Stimulated activated CD4-positive, alpha-beta T cell treated with anti-CD3 and anti-CD28 coated beads, Interleukin-2, amount 100 ng/mL, for 4 hours (primary cell): Measurements from ENCODE around the gene NGEF.
"Not testable (repeated sequence)": the region's sequence is repeated elsewhere in the genome, so short reads cannot be mapped to it uniquely, and the experiment has no call there.

Experiments used
- DNase-seq: peaks from one replicate; pipeline ENCODE4 v3.0.0-alpha.2; 2020; ENCODE audit warnings: low read depth

Gene NGEF

GRCh38 chr2:232870766-232871371 is 142.2 kb downstream of the NGEF start:
- no peak for DNase-seq

- DNase-seq = no peak
Observed at GRCh38 chr2:232870018-232870765, 142.9 kb downstream of the NGEF start, which contains the start of gene SNORC. Gene SNORC, plus strand, starts transcription at chr2:232870264. Its CDS starts 78 bp downstream, at chr2:232870342.

GRCh38 chr2:232869138-232870017 is 143.7 kb downstream of the NGEF start:
- DNase-seq = no peak

- DNase-seq = no peak
Observed at GRCh38 chr2:232866104-232866503, 147.0 kb downstream of the NGEF start.

GRCh38 chr2:232865165-232865564 is 147.9 kb downstream of the NGEF start:
- no peak for DNase-seq

- DNase-seq = no peak
Observed at GRCh38 chr2:232863996-232864395, 149.1 kb downstream of the NGEF start.

GRCh38 chr2:232861353-232861752 is 151.7 kb downstream of the NGEF start:
- no peak for DNase-seq

- DNase-seq = no peak
Observed at GRCh38 chr2:232860593-232861241, 152.3 kb downstream of the NGEF start.

- DNase-seq = no peak
Observed at GRCh38 chr2:232859385-232859916, 153.6 kb downstream of the NGEF start.

- no peak for DNase-seq
Observed at GRCh38 chr2:232857158-232857563, 155.9 kb downstream of the NGEF start.

- DNase-seq = no peak
Observed at GRCh38 chr2:232854082-232854481, 159.0 kb downstream of the NGEF start.

GRCh38 chr2:232852676-232853075 is 160.4 kb downstream of the NGEF start:
- DNase-seq = no peak

- not testable (repeated sequence) for DNase-seq
Observed at GRCh38 chr2:232852081-232852480, 161.0 kb downstream of the NGEF start.

GRCh38 chr2:232850039-232850438 is 163.0 kb downstream of the NGEF start:
- DNase-seq = no peak

GRCh38 chr2:232846055-232846454 is 167.0 kb downstream of the NGEF start:
- no peak for DNase-seq

GRCh38 chr2:232843834-232844233 is 169.2 kb downstream of the NGEF start:
- no peak for DNase-seq

- no peak for DNase-seq
Observed at GRCh38 chr2:232842689-232843088, 170.4 kb downstream of the NGEF start.

GRCh38 chr2:232839411-232840079 is 173.5 kb downstream of the NGEF start:
- DNase-seq = no peak

- peak; percentile 52 for DNase-seq
Observed at GRCh38 chr2:232838406-232838874, 174.6 kb downstream of the NGEF start.

GRCh38 chr2:232836934-232837333 is 176.1 kb downstream of the NGEF start:
- no peak for DNase-seq

- no peak for DNase-seq
Observed at GRCh38 chr2:232835687-232836208, 177.3 kb downstream of the NGEF start.
